HepG2 (cell line): ENCODE measurements around the gene RABL6. TPM values are rescaled to one million over a fixed set of nuclear protein-coding genes. Genes with fewer than 3 reads are reported as not detected.

Experiments used
- CHD4 ChIP-seq: fragments of 200-600 bp; sonication (generic); IDR thresholded peaks from 2 replicates; pipeline ENCODE4 v1.7.0; 2017; ENCODE audit warnings: mild to moderate bottlenecking, low read length, borderline replicate concordance
- EP300 ChIP-seq, 3 experiments: sonication (generic) in 1 of 3; formaldehyde crosslinking in 1 of 3; IDR thresholded peaks; 2 replicates each; pipeline versions ENCODE4 v1.5.1 to v1.6.1; 2011 to 2020; ENCODE audit warnings: low read depth in 2 of 3, low read length in 2 of 3, borderline replicate concordance in 1 of 3, improper control_type of control experiment in 1 of 3, mild to moderate bottlenecking in 1 of 3, missing genetic modification reagents in 1 of 3, moderate library complexity in 1 of 3
- HES4 ChIP-seq: sonication (generic); formaldehyde crosslinking; IDR thresholded peaks from 2 replicates; pipeline ENCODE4 v1.9.0; 2021; ENCODE audit warnings: mild to moderate bottlenecking, missing genetic modification reagents, borderline replicate concordance
- HHEX ChIP-seq: IDR thresholded peaks from 2 replicates; pipeline ENCODE4 v1.6.1; 2016; ENCODE audit warnings: control low read depth
- JDP2 ChIP-seq: sonication (generic); formaldehyde crosslinking; IDR thresholded peaks from 2 replicates; pipeline ENCODE4 v1.8.1; 2022; ENCODE audit warnings: missing genetic modification reagents, borderline replicate concordance
- POLR2G ChIP-seq: fragments of 200-400 bp; formaldehyde crosslinking; IDR thresholded peaks from 2 replicates; pipeline ENCODE4 v1.6.1; 2018; ENCODE audit warnings: mild to moderate bottlenecking, low read depth, low read length, moderate library complexity
- RFX3 ChIP-seq: IDR thresholded peaks from 2 replicates; pipeline ENCODE4 v1.6.1; 2016; ENCODE audit warnings: missing biosample characterization, missing genetic modification reagents
- SIN3B ChIP-seq: fragments of 150-350 bp; IDR thresholded peaks from 2 replicates; pipeline ENCODE4 v1.6.1; 2014; ENCODE audit warnings: low read length
- SRSF9 ChIP-seq: fragments of 200-400 bp; formaldehyde crosslinking; IDR thresholded peaks from 2 replicates; pipeline ENCODE4 v1.6.1; 2018; ENCODE audit warnings: borderline replicate concordance, mild to moderate bottlenecking, low read depth, low read length; ENCODE audit not compliant: insufficient read depth, poor library complexity, severe bottlenecking
- SRY ChIP-seq: sonication (generic); formaldehyde crosslinking; IDR thresholded peaks from 2 replicates; pipeline ENCODE4 v1.8.0; 2022; ENCODE audit warnings: mild to moderate bottlenecking, missing genetic modification reagents
- ZMYM3 ChIP-seq: sonication (generic); formaldehyde crosslinking; IDR thresholded peaks from 2 replicates; pipeline ENCODE4 v1.5.1; 2020; ENCODE audit warnings: mild to moderate bottlenecking, missing genetic modification reagents
- ZNF557 ChIP-seq: sonication (generic); formaldehyde crosslinking; IDR thresholded peaks from 2 replicates; pipeline ENCODE4 v1.4.0; 2020; ENCODE audit warnings: missing genetic modification reagents
- ZNF780A ChIP-seq: sonication (generic); formaldehyde crosslinking; IDR thresholded peaks from 2 replicates; pipeline ENCODE4 v1.8.0; 2022; ENCODE audit warnings: mild to moderate bottlenecking, missing genetic modification reagents, moderate library complexity
- polyA plus RNA-seq, 8 experiments: library from polyadenylated mRNA; depleted of rRNA in 3 of 8; stranded (reverse) in 7 of 8; unstranded in 1 of 8; fragments of >200 nt; fragmentation: Illumina TruSeq in 4 of 8; extraction: Trizol in 4 of 8; gene quantifications; 2 replicates each; pipeline versions ENCODE4 v1.2.1 to v1.2.3, GENCODE V29; 2011 to 2016; ENCODE audit warnings: low read depth in 4 of 8, missing spikeins in 1 of 8, mixed read lengths in 1 of 8; ENCODE audit not compliant: insufficient read depth in 1 of 8
- total RNA-seq, 5 experiments: library from RNA; depleted of rRNA; stranded (reverse); fragments of >200 nt; fragmentation: Illumina TruSeq; extraction: Trizol; gene quantifications; 2 replicates each; pipeline ENCODE4 v1.2.3, GENCODE V29; 2016; ENCODE audit warnings: low read depth in 1 of 5
- TF ChIP-seq, protein P1 (sequence below): IDR thresholded peaks from 2 replicates; pipeline ENCODE4 v1.6.1; 2012; ENCODE audit warnings: low read depth, low read length, improper control_type of control experiment

RABL6 gene
- total and polyA plus RNA-seq, 2 of the 13 experiments (the other 11 are each of a cell fraction or from before 2014, with no cell fraction given) = 81.5 to 125 TPM

DNA sequence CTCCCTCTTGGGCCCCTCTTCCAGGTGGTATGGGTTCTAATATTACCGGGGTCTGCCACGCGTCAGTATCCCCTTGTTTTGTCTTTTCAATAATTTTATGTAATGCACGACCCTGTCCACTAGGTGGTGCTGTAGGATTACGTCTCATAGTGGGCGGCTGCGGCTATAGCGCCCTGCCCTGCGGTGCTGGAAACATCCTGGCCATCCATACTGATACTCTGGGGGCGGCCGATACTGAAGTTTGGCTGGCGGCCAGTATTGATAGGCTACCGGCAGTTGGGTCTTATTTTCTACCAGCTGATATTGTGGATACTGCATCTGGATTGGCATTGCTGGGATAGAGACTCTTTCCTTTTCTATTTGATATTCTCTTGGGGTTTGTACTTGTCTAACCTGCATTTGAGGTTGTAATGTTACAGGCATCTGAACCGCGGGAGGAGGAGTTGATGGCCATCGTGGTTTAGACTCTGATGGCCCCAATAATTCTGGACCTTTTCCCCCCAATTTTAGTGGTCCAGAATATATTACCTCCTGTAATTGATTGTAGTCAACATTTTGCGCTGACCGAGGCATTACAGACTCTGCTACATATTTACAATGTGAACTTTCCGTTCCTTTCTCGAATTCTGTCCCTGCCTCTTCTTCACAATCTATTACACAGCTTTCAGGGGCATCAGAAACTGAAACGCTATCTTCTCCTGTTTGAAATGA, 19.9 kb upstream of the RABL6 start (continued):
- TF ChIP-seq JDP2 (no peak), POLR2G (peak; percentile 69), ZNF780A (CRISPR knock-in tag) (no peak), CHD4 (no peak), EP300 (IDR thresholded peaks at IDR 0.05; ENCODE audit: low read depth in 2 of 2, low read length in 2 of 2) (no peak), EP300 (CRISPR knock-in tag; IDR thresholded peaks at IDR 0.05; ENCODE audit: borderline replicate concordance) (no peak), ZMYM3 (peak; percentile 26; the same call in 1 of the 2 replicates), SIN3B (0 out of 2 replicates have a peak, but pooled peaks have one; percentile 3), ZNF557 (no peak), SRSF9 (no peak), SRY (CRISPR knock-in tag) (0 out of 2 replicates have a peak, but pooled peaks have one; percentile 4), HES4 (CRISPR knock-in tag) (no peak), HHEX (CRISPR knock-in tag) (no peak), RFX3 (CRISPR knock-in tag) (no peak)
- TF ChIP-seq, protein P1, sequence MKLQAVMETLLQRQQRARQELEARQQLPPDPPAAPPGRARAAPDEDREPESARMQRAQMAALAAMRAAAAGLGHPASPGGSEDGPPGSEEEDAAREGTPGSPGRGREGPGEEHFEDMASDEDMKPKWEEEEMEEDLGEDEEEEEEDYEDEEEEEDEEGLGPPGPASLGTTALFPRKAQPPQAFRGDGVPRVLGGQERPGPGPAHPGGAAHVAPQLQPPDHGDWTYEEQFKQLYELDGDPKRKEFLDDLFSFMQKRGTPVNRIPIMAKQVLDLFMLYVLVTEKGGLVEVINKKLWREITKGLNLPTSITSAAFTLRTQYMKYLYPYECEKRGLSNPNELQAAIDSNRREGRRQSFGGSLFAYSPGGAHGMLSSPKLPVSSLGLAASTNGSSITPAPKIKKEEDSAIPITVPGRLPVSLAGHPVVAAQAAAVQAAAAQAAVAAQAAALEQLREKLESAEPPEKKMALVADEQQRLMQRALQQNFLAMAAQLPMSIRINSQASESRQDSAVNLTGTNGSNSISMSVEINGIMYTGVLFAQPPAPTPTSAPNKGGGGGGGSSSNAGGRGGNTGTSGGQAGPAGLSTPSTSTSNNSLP = peak; percentile 74
